Esophagus mucosa (tissue), 1 donor: ENCODE results near the gene CLPTM1. TPM values are rescaled to one million over a fixed set of nuclear protein-coding genes. Genes with fewer than 3 reads are reported as not detected.
A peak's percentile ranks its signal among the peaks of the same experiment; 100 is the strongest.
"Not testable (repeated sequence)": the region's sequence is repeated elsewhere in the genome, so short reads cannot be mapped to it uniquely, and the experiment has no call there.

Source experiments
- ATAC-seq: fragments of 200-7000 bp; cut with Tn5 transposase; one replicate; pipeline ENCODE4 v1.9.1; 2020
- total RNA-seq: library from RNA; stranded (reverse); gene quantifications from one replicate; pipeline ENCODE4 v1.2.4, GENCODE V29; 2023
- donor health status: DM: yes; HTN: yes; CAD: no.

Gene CLPTM1
- total RNA-seq, 1 donor from 2014 or later: 69.9 TPM

- ATAC-seq: peak; percentile 35
Observed at GRCh38 chr19:44943801-44944249, 11.4 kb upstream of the CLPTM1 start.

- ATAC-seq: no peak
Observed at GRCh38 chr19:44947041-44947581, 8.1 kb upstream of the CLPTM1 start.

- ATAC-seq: no peak
Observed at GRCh38 chr19:44948237-44948636, 6.9 kb upstream of the CLPTM1 start.

- ATAC-seq: no peak
Observed at GRCh38 chr19:44948763-44949374, 6.3 kb upstream of the CLPTM1 start.

DNA sequence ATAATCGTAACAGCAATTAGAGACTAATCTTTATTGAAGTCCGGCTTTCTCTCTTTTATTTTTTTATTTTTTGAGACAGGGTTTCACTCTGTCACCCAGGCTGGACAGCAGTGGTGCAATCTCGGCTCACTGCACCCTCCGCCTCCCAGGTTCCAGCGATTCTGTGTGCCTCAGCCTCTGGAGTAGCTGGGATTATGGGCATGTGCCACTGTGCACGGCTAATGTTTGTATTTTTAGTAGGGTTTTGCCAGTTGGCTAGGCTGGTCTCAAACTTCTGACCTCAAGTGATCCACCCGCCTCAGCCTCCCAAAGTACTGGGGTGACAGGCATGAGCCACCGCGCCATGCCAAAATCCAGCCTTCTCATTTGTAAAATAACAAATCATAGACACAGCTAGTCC, 5.6 kb upstream of the CLPTM1 start:
- no peak for ATAC-seq

GRCh38 chr19:44951179-44952159, 3.7 kb upstream of the CLPTM1 start:
- no peak for ATAC-seq

DNA sequence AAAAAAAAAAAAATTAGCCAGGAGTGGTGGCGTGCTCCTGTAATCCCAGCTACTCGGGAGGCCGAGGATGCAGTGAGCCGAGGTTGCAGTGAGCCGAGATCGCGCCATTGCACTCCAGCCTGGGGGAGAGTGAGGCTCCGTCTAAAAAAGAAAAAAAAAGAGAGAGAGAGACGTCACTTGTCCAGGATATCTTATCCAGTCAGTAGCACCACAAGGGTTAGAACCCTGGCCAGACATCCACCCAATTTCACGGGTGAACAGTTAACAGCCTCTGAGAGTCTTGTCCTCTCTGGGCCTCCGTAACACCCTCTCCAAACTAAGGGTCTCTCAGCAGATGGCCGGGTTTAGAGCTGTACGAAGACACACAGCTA, 917 bp upstream of the CLPTM1 start:
- peak; percentile 6 for ATAC-seq

- ATAC-seq: peak; percentile 22
Observed at GRCh38 chr19:44955505-44956439, 592 bp downstream of the CLPTM1 start.

DNA sequence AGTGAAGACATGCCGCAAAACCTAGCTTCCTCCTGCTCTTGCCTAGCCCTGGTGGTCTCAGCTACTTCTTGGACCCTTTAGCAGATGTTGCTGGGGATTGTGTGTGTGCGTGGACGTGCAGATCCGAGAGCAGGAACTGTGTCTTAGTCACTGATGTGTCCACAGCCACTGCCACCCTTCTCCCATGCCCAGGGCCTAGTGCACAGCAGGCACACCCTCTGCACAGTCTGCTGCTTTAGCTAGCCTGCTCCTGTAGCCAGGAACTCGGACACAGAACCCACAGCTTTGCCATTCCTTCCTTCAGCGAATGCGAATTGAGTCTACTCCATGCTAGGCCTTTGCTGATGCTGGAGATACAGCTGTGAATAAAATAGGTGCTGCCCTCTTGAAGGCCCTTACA, 2.3 kb downstream of the CLPTM1 start:
- ATAC-seq: peak; percentile 21

DNA sequence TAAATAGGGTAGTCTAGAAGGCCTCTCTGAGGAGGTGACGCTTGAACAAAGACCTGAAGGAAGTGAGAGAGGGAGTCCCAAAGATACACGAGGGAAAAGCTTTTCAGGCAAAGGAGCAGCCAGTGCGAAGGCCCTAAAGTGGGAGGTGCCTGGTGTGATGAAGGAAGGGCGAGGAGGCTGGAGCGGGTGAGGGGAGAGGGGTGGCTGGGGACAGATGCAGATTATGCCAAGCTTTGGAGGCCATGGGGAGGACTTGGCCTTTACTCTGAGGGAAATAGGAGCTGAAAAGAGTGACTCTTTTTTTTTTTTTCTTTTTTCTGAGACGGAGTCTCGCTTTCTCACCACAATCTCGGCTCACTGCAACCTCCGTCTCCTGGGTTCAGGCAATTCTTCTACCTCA, 2.9 kb downstream of the CLPTM1 start:
- no peak for ATAC-seq

- ATAC-seq: no peak
Observed at GRCh38 chr19:44959691-44960090, 4.5 kb downstream of the CLPTM1 start.

- no peak for ATAC-seq
Observed at GRCh38 chr19:44960906-44961728, 5.9 kb downstream of the CLPTM1 start.

DNA sequence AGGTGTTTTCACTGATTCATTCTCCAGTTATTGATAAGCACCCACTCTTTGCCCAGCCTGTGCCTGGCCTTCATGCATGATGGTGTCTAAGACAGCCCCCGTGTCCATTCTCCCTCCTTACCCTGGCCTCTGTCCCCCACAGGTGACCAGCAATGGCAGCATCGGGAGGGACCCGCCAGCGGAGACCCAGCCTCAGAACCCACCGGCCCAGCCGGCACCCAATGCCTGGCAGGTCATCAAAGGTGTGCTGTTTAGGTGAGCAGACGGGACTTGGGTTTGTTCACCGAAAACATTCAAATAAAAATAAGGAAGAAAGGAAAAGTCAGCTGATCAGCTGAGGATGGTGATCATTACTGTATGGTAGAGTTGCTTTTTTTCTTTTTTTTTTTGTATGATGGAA, 6.6 kb downstream of the CLPTM1 start:
- ATAC-seq: no peak

DNA sequence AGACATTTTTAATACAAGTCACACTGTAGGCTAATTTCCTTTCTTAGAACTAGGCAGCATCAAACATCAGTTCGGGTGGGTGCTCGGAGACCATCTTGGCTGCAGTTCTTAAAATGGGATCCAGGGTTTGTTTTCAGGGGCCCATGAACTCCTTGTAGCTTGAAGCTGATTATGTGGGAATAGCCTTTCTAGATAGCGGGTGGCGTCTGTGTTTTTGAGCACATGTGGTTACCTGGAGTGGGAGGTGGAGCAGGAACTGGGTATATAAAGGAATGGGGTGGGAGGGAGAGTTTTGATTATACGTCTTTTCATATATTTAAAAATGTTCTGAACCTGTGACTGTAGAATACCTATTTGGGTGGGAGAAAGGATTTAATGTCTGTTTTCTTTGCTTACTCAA, 12.9 kb downstream of the CLPTM1 start:
- ATAC-seq: no peak

DNA sequence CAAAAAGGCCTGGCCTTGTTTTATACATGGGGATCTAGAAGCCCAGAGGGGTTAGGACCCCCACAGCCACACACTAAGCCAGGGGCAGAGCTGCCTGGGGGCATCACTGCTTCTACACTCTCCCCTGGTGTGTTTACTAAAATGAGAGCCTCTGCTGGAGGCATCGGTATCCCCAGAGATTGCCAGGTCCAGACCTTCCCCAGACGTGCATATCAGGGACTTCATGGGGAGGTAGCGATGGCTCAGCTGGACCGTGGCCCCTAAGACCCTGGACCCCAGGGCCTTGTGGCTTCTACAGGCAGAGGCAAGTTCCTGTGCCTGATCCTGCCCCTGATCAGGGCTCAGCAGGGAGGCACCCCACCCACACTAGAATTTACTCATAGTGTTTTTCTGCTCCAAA, 13.5 kb downstream of the CLPTM1 start:
- no peak for ATAC-seq

- ATAC-seq: no peak
Observed at GRCh38 chr19:44969437-44969836, 14.3 kb downstream of the CLPTM1 start.

- ATAC-seq: not testable (repeated sequence)
Observed at GRCh38 chr19:44971451-44971850, 16.3 kb downstream of the CLPTM1 start.

DNA sequence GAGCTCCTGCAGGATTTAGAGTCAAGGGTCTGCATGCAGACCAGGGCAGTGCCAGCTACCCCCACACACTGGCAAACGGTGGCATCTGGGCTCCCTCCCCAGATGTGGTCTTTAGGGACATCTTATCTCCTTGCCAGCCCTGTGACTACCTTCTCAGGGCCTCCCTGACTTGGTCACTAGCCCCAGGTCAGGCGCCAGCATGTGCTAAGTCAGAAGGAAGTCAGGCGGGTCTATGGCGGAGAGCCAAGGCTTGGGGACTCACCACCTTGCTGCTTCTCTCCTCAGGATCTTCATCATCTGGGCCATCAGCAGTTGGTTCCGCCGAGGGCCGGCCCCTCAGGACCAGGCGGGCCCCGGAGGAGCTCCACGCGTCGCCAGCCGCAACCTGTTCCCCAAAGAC, 17.6 kb downstream of the CLPTM1 start:
- ATAC-seq: no peak

DNA sequence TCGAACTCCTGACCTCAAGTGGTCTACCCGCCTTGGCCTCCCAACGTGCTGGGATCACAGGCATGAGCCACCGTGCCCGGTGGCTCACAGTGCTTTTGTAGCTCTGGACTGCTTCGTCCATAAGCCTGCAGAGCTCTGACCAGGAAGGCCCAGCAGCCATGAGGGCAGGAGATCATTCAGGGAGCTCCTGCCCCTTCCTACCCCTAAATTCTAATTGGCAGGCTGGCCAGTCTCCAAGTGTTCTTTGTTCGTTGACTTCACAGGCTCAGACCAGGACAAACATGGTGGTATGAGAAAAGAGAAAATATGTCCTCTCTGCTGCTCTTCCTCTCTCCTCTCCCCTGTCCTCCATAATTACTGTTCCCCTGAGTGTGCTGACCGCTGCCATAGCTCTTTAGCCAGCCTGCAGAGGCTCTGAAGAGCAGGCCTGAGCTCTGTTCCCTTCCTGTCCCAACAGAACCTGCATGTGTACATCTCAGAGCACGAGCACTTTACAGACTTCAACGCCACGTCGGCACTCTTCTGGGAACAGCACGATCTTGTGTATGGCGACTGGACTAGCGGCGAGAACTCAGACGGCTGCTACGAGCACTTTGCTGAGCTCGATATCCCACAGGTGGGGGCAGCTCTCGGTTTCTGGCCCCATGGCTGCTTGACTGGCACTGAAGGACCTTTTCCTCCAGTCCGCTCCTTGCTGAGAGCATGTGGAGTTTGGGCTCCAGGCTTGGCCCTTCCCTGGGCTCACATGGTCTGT, 19.0 kb downstream of the CLPTM1 start:
- ATAC-seq: no peak

GRCh38 chr19:44974857-44975256, 19.7 kb downstream of the CLPTM1 start:
- ATAC-seq: no peak

DNA sequence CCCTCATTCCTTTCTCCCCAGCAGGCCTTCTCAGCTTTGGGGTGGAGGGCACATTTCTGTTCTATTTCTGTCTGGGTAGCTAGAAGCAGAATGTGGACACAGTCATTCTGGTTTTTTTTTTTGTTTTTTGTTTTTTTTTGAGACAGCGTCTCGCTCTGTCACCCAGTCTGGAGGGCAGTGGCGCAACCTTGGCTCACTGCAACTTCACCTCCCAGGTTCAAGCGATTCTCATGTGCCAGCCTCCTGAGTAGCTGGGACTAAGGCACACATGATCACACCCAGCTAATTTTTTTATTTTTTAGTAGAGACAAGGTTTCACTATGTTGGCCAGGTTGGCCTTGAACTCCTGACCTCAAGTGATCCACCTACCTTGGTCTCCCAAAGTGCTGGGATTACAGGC, 20.3 kb downstream of the CLPTM1 start:
- ATAC-seq: no peak
